Measurements from ENCODE around the gene DICER1.
A peak's percentile ranks its signal among the peaks of the same experiment; 100 is the strongest.
"Not testable (repeated sequence)": the region's sequence is repeated elsewhere in the genome, so short reads cannot be mapped to it uniquely, and the experiment has no call there.

Gene DICER1

GRCh38 chr14:95185033-95185766, 27.9 kb upstream of the DICER1 start:
- no peak for DNase-seq

GRCh38 chr14:95184413-95184790, 27.1 kb upstream of the DICER1 start:
- no peak for DNase-seq

GRCh38 chr14:95183532-95184412, 26.4 kb upstream of the DICER1 start:
- no peak for DNase-seq

- DNase-seq: no peak
Measured at GRCh38 chr14:95183082-95183481, 25.8 kb upstream of the DICER1 start.

- no peak for DNase-seq
Measured at GRCh38 chr14:95182379-95182778, 25.1 kb upstream of the DICER1 start.

GRCh38 chr14:95180966-95181741, 23.8 kb upstream of the DICER1 start:
- no peak for DNase-seq

GRCh38 chr14:95175670-95176069, 18.3 kb upstream of the DICER1 start:
- DNase-seq: not testable (repeated sequence)

- DNase-seq: no peak
Measured at GRCh38 chr14:95174184-95174792, 17.0 kb upstream of the DICER1 start.

GRCh38 chr14:95173518-95173917, 16.2 kb upstream of the DICER1 start:
- no peak for DNase-seq

GRCh38 chr14:95167177-95167576, 9.8 kb upstream of the DICER1 start:
- no peak for DNase-seq

- no peak for DNase-seq
Measured at GRCh38 chr14:95165517-95165916, 8.2 kb upstream of the DICER1 start.

GRCh38 chr14:95164506-95164905, 7.2 kb upstream of the DICER1 start:
- no peak for DNase-seq

GRCh38 chr14:95163666-95164065, 6.3 kb upstream of the DICER1 start:
- no peak for DNase-seq

- DNase-seq: no peak
Measured at GRCh38 chr14:95163132-95163531, 5.8 kb upstream of the DICER1 start.

- no peak for DNase-seq
Measured at GRCh38 chr14:95162641-95163040, 5.3 kb upstream of the DICER1 start.

- no peak for DNase-seq
Measured at GRCh38 chr14:95157048-95157326, 342 bp downstream of the DICER1 start.

- DNase-seq: peak; percentile 80
Measured at GRCh38 chr14:95156161-95157047, 925 bp downstream of the DICER1 start.

- no peak for DNase-seq
Measured at GRCh38 chr14:95155045-95155444, 2.3 kb downstream of the DICER1 start.

- DNase-seq: no peak
Measured at GRCh38 chr14:95153866-95154265, 3.5 kb downstream of the DICER1 start.

- no peak for DNase-seq
Measured at GRCh38 chr14:95151561-95151960, 5.8 kb downstream of the DICER1 start.

- DNase-seq: no peak
Measured at GRCh38 chr14:95150910-95151309, 6.4 kb downstream of the DICER1 start.

- no peak for DNase-seq
Measured at GRCh38 chr14:95149441-95149840, 7.9 kb downstream of the DICER1 start.

Data from activated CD8-positive, alpha-beta memory T cell treated with anti-CD3 and anti-CD28 coated beads for 24 hours (primary cell).